ENCODE data around the gene WWOX.

The WWOX gene

DNA sequence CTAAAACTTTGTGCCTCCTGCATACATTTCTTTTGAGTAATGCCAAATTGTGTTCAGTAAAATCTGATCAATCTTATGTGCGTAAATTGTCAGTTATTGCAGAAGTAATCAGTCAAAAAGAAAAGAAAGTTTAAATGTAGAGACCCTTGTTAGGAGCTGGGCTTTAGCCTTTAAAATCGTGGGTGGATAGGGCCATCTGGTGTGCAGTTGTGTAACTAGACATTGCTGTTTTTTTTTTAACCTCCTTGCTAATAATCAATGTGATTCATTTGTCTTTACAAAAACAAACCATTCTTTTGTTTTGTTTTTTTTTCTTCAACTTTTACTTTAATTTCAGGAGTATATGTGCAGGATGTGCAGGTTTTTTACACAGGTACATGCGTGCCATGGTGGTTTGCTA, 5.3 kb upstream of the WWOX start:
- DNase-seq (ENCODE audit: extremely low spot score), result no peak
- ChIA-PET POLR2A (no interaction called here), CTCF (no interaction called here)
- TF ChIP-seq, protein P1, sequence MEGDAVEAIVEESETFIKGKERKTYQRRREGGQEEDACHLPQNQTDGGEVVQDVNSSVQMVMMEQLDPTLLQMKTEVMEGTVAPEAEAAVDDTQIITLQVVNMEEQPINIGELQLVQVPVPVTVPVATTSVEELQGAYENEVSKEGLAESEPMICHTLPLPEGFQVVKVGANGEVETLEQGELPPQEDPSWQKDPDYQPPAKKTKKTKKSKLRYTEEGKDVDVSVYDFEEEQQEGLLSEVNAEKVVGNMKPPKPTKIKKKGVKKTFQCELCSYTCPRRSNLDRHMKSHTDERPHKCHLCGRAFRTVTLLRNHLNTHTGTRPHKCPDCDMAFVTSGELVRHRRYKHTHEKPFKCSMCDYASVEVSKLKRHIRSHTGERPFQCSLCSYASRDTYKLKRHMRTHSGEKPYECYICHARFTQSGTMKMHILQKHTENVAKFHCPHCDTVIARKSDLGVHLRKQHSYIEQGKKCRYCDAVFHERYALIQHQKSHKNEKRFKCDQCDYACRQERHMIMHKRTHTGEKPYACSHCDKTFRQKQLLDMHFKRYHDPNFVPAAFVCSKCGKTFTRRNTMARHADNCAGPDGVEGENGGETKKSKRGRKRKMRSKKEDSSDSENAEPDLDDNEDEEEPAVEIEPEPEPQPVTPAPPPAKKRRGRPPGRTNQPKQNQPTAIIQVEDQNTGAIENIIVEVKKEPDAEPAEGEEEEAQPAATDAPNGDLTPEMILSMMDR (IDR thresholded peaks at IDR 0.05; ENCODE audit: control extremely low read depth, extremely low read depth, low read depth, missing control alignments), result no peak

DNA sequence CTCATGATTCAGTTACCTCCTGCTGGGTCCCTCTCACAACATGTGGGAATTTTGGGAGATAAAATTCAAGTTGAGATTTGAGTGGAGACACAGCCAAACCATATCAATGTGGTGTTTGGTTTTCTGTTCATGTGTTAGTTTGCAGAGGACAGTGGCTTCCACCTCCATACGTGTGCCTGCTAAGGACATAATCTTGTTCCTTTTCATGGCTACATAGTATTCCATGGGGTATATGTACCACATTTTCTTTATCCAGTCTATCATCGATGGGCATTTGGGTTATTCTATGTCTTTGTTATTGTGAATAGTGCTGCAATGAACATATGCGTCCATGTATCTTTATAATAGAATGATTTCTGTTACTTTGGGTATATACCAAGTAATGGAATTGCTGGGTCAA, 4.5 kb upstream of the WWOX start:
- TF ChIP-seq, protein P1 (IDR thresholded peaks at IDR 0.05; ENCODE audit: control extremely low read depth, extremely low read depth, low read depth, missing control alignments), result no peak
- CTCF ChIA-PET, result no interaction called here
- POLR2A ChIA-PET, result no interaction called here
- no peak for DNase-seq (ENCODE audit: extremely low spot score)

DNA sequence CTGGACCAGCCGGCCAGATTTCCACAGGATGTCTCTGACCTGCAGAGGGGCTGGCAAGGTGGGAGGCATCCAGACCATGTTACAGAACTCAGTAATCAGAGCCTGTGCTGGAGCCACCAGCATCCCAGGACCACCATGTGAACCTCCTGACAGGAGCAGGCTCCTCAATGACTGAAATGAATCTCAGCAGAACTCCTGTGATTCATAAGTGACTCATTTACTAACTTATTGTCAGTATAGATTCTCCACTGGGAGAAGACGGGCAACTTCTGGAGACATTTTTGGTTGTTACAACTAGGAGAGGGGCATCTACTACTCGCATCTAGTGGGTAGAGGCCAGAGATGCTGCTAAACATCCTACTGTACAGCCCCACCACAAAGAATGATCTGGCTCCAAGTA, 3.1 kb upstream of the WWOX start:
- POLR2A ChIA-PET, result no interaction called here
- TF ChIP-seq, protein P1 (IDR thresholded peaks at IDR 0.05; ENCODE audit: control extremely low read depth, extremely low read depth, low read depth, missing control alignments), result no peak
- no peak for DNase-seq (ENCODE audit: extremely low spot score)
- CTCF ChIA-PET, result interaction anchor here (1.4 kb wide), 1 partner anchor 9 kb away, joined by 3 read pairs; no protein-coding TSS in a partner anchor

DNA sequence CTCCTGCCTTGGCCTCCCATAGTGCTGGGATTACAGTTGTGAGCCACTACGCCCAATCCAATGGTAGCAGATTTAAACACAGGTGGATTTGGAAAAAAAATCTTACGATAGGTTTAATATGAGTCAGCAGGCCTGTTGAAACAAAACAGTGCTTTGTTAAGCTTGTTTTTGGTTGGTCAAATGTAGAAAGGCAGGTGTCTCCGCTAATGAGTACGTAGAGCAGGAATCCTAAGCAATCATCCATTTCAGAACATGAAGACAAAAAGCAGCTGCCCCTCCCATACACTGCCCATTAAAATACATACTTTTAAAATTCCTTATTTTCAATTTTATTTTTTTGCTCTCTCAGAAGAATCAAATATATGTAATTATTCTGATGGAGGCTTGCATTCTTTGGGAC, 1.9 kb upstream of the WWOX start:
- ChIA-PET CTCF (interaction anchor here (0.9 kb wide), 1 partner anchor 36 kb away, joined by 3 read pairs; no protein-coding TSS in a partner anchor), POLR2A (no interaction called here)
- TF ChIP-seq, protein P1 (IDR thresholded peaks at IDR 0.05; ENCODE audit: control extremely low read depth, extremely low read depth, low read depth, missing control alignments), result no peak
- DNase-seq (ENCODE audit: extremely low spot score), result no peak

DNA sequence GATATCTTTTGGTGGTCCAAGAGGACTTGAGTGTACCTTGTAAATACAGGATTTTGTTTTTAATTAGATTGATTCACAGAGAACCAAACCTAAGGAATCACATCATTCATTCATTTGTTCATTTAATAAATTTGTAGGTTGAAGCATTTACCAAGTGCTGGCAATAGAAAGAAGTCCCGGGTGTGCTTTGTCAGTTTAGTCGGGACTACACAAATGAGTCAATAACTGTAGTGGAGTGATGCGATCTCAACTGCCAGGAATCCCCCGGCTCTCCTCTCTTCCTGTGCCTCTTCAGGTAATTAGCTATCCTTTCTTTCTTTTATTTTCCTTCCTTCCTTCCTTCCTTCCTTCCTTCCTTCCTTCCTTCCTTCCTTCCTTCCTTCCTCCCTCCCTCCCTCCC, 1.4 kb upstream of the WWOX start:
- DNase-seq (ENCODE audit: extremely low spot score), result no peak
- ChIA-PET POLR2A (no interaction called here), CTCF (interaction anchor here (0.9 to 3.2 kb wide), 3 partner anchors 8 to 95 kb away, joined by 3 to 20 read pairs (median 5); no protein-coding TSS in a partner anchor)
- TF ChIP-seq, protein P1 (IDR thresholded peaks at IDR 0.05; ENCODE audit: control extremely low read depth, extremely low read depth, low read depth, missing control alignments), result no peak

DNA sequence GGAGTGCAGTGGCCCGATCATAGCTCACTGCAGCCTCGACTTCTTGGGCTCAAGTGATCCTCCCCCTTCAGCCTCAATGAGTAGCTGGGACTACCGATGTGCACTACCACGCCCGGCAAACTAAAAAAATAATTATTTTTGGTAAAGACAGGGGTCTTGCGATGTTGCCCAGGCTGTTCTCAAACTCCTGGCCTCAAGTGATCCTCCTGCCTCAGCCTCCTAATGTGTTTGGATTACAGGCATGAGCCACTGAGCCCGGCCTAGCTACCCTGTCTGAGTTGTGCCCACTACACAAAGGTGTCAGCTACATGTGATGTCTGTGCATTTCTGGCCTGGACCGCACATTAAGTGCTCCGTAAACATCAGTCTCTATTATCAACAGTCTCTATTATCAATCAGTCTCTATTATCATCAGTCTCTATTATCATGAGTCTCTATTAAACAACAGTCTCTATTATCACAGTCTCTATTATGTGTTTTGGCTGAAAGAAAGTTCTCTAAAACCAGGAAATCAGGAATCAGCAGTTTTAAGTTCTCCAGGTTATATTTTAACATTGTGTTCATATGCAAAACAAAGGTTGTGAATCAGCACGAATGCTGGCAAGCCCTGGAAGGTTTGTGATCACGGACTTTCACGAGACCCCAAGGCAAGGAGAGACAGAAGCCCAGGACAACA, 721 bp upstream of the WWOX start:
- ChIA-PET CTCF (interaction anchor here (0.8 to 3.2 kb wide), 15 partner anchors 8 to 497 kb away, joined by 3 to 20 read pairs (median 4); no protein-coding TSS in a partner anchor), POLR2A (no interaction called here)
- TF ChIP-seq, protein P1 (IDR thresholded peaks at IDR 0.05; ENCODE audit: control extremely low read depth, extremely low read depth, low read depth, missing control alignments), result no peak
- DNase-seq (ENCODE audit: extremely low spot score), result no peak
